Naive thymus-derived CD8-positive, alpha-beta T cell (primary cell): ENCODE results near the gene UNC5B. TPM values are rescaled to one million over a fixed set of nuclear protein-coding genes. Genes with fewer than 3 reads are reported as not detected.
A peak's percentile ranks its signal among the peaks of the same experiment; 100 is the strongest.

Experiments
- ATAC-seq, 2 donors: fragments of 150-1000 bp; cut with Tn5 transposase in 1 of 2; sonication (Bioruptor Pico), chemical (Tn5 transposase) in 1 of 2; 1 replicate in 1 of 2; 2 replicates in 1 of 2; pipeline ENCODE4 v1.10.0; 2021; ENCODE audit warnings: mild to moderate bottlenecking in 2 of 2, moderate library complexity in 2 of 2
- POLR2A ChIA-PET: fragments of 350-600 bp; sonication (Branson Sonifier 250); formaldehyde crosslinking; loops from one replicate; lab custom pipeline; 2021; ENCODE audit warnings: antibody characterized with exemption; lab: Charles Lee
- DNase-seq, 10 donors: peaks; one replicate each; pipeline versions ENCODE4 v3.0.0 to v3.0.0-alpha.2; 2020 to 2022
- H3K27ac Mint-ChIP-seq, 10 donors: one replicate each; pipeline ENCODE4 v1.8.0; 2020 to 2022; ENCODE audit warnings: mild to moderate bottlenecking in 10 of 10, mixed read lengths in 10 of 10, moderate library complexity in 4 of 10, inconsistent platforms in 1 of 10
- H3K27me3 Mint-ChIP-seq, 5 donors: one replicate each; pipeline ENCODE4 v1.8.0; 2021 to 2022; ENCODE audit warnings: mixed read lengths in 5 of 5
- H3K36me3 Mint-ChIP-seq, 3 donors: one replicate each; pipeline ENCODE4 v1.8.0; 2020 to 2022; ENCODE audit warnings: mixed read lengths in 3 of 3, mild to moderate bottlenecking in 2 of 3, inconsistent platforms in 1 of 3
- H3K4me1 Mint-ChIP-seq, 4 donors: one replicate each; pipeline ENCODE4 v1.8.0; 2021 to 2022; ENCODE audit warnings: mixed read lengths in 4 of 4
- H3K4me3 Mint-ChIP-seq, 10 donors: one replicate each; pipeline ENCODE4 v1.8.0; 2020 to 2022; ENCODE audit warnings: mild to moderate bottlenecking in 10 of 10, mixed read lengths in 10 of 10, moderate library complexity in 6 of 10, inconsistent platforms in 1 of 10
- H3K9me3 Mint-ChIP-seq, 9 donors: one replicate each; pipeline ENCODE4 v1.8.0; 2020 to 2022; ENCODE audit warnings: mixed read lengths in 9 of 9, mild to moderate bottlenecking in 3 of 9, inconsistent platforms in 1 of 9, moderate library complexity in 1 of 9
- polyA plus RNA-seq, 3 donors: library from polyadenylated mRNA; unstranded; fragments of 300-500 nt; fragmentation: Illumina TruSeq; gene quantifications; one replicate each; pipeline ENCODE4 v1.2.3, GENCODE V29; 2021
- total RNA-seq, 8 experiments: library from RNA in 2 of 8; stranded (reverse) in 2 of 8; gene quantifications; one replicate each; pipeline ENCODE4 v1.2.3 and lab custom pipeline; 2021 to 2026

The UNC5B gene
- total and polyA plus RNA-seq, 5 experiments from 2014 or later, result 0.03 TPM; not detected in 4

GRCh38 chr10:71211053-71211452, 1.3 kb upstream of the UNC5B start:
- H3K27me3 Mint-ChIP-seq, result peaks cover 34 to 70% (median 63%) of the 10 kb centered on the region in 5 donors
- ATAC-seq (no peak), DNase-seq (no peak)
- POLR2A ChIA-PET, result no interaction called here
- peaks cover 3 to 22% (median 20%) of the 10 kb centered on the region in 4 donors for H3K4me1 Mint-ChIP-seq
- peak overlapping the region in 2 of 10 donors; percentile 1 to 11 for H3K4me3 Mint-ChIP-seq
- H3K36me3 Mint-ChIP-seq, result no peaks in the 10 kb centered on the region
- H3K9me3 Mint-ChIP-seq, result peaks cover 0 to 2% (median 0%) of the 10 kb centered on the region in 9 donors
- no peak overlapping the region for H3K27ac Mint-ChIP-seq

- no peaks in the 10 kb centered on the region for H3K36me3 Mint-ChIP-seq
- DNase-seq (no peak), ATAC-seq (no peak)
- H3K4me1 Mint-ChIP-seq, result peaks cover 3 to 25% (median 20%) of the 10 kb centered on the region in 4 donors
- peaks cover 0 to 2% (median 0%) of the 10 kb centered on the region in 9 donors for H3K9me3 Mint-ChIP-seq
- H3K4me3 Mint-ChIP-seq, result peak overlapping the region; percentile 53 to 78 (median 72)
- H3K27ac Mint-ChIP-seq, result peak overlapping the region in 1 of 10 donors; percentile 35
- POLR2A ChIA-PET, result no interaction called here
- H3K27me3 Mint-ChIP-seq, result peaks cover 34 to 72% (median 62%) of the 10 kb centered on the region in 5 donors
Observed at GRCh38 chr10:71211775-71212317, 524 bp upstream of the UNC5B start.

- Mint-ChIP-seq H3K36me3 (no peaks in the 10 kb centered on the region), H3K4me3 (peak overlapping the region; percentile 65 to 84 (median 76)), H3K27me3 (peaks cover 28 to 66% (median 53%) of the 10 kb centered on the region in 5 donors), H3K4me1 (peaks cover 3 to 31% (median 28%) of the 10 kb centered on the region in 4 donors), H3K9me3 (peaks cover 0 to 2% (median 0%) of the 10 kb centered on the region in 9 donors), H3K27ac (peak overlapping the region in 1 of 10 donors; percentile 18)
- ATAC-seq (peak; percentile 35 to 60), DNase-seq (peak in 4 of 10 donors; percentile 13 to 30 (median 20))
- POLR2A ChIA-PET, result no interaction called here
Observed at GRCh38 chr10:71213127-71213621, 804 bp downstream of the UNC5B start.

GRCh38 chr10:71213761-71214440, 1.5 kb downstream of the UNC5B start:
- ATAC-seq (no peak), DNase-seq (no peak)
- Mint-ChIP-seq H3K27me3 (peaks cover 28 to 66% (median 50%) of the 10 kb centered on the region in 5 donors), H3K36me3 (no peaks in the 10 kb centered on the region), H3K4me1 (peaks cover 3 to 33% (median 28%) of the 10 kb centered on the region in 4 donors), H3K27ac (peak overlapping the region in 1 of 10 donors; percentile 31), H3K9me3 (peaks cover 0 to 2% (median 0%) of the 10 kb centered on the region in 9 donors), H3K4me3 (peak overlapping the region; percentile 25 to 82 (median 56))
- POLR2A ChIA-PET, result no interaction called here

- Mint-ChIP-seq H3K27ac (peak overlapping the region in 1 of 10 donors; percentile 31), H3K27me3 (peaks cover 28 to 69% (median 47%) of the 10 kb centered on the region in 5 donors), H3K9me3 (peaks cover 0 to 2% (median 0%) of the 10 kb centered on the region in 9 donors), H3K4me3 (peak overlapping the region in 8 of 10 donors; percentile 5 to 72 (median 30)), H3K36me3 (no peaks in the 10 kb centered on the region), H3K4me1 (peaks cover 3 to 33% (median 27%) of the 10 kb centered on the region in 4 donors)
- DNase-seq, result no peak
- no peak for ATAC-seq
- POLR2A ChIA-PET, result no interaction called here
Observed at GRCh38 chr10:71214641-71215559, 2.5 kb downstream of the UNC5B start.

- Mint-ChIP-seq H3K9me3 (peaks cover 0 to 2% (median 0%) of the 10 kb centered on the region in 9 donors), H3K36me3 (no peaks in the 10 kb centered on the region), H3K27ac (no peak overlapping the region), H3K4me3 (peak overlapping the region in 4 of 10 donors; percentile 36 to 73 (median 44)), H3K4me1 (peaks cover 3 to 33% (median 27%) of the 10 kb centered on the region in 4 donors), H3K27me3 (peaks cover 19 to 63% (median 35%) of the 10 kb centered on the region in 5 donors)
- POLR2A ChIA-PET, result no interaction called here
- ATAC-seq (no peak), DNase-seq (no peak)
Observed at GRCh38 chr10:71216363-71216695, 4.0 kb downstream of the UNC5B start.

- POLR2A ChIA-PET, result no interaction called here
- Mint-ChIP-seq H3K36me3 (no peaks in the 10 kb centered on the region), H3K4me1 (peaks cover 3 to 31% (median 23%) of the 10 kb centered on the region in 4 donors), H3K9me3 (peaks cover 0 to 2% (median 0%) of the 10 kb centered on the region in 9 donors), H3K4me3 (peak overlapping the region; percentile 6 to 73 (median 54)), H3K27ac (no peak overlapping the region), H3K27me3 (peaks cover 14 to 63% (median 31%) of the 10 kb centered on the region in 5 donors)
- no peak for ATAC-seq
- no peak for DNase-seq
Observed at GRCh38 chr10:71216751-71217265, 4.4 kb downstream of the UNC5B start.

GRCh38 chr10:71217266-71218045, 5.1 kb downstream of the UNC5B start:
- DNase-seq (no peak), ATAC-seq (peak; percentile 60 to 65)
- Mint-ChIP-seq H3K36me3 (no peaks in the 10 kb centered on the region), H3K27me3 (peaks cover 11 to 63% (median 30%) of the 10 kb centered on the region in 5 donors), H3K9me3 (peaks cover 0 to 2% (median 0%) of the 10 kb centered on the region in 9 donors), H3K4me3 (peak overlapping the region; percentile 14 to 73 (median 54)), H3K27ac (no peak overlapping the region), H3K4me1 (peaks cover 3 to 28% (median 21%) of the 10 kb centered on the region in 4 donors)
- POLR2A ChIA-PET, result no interaction called here

- DNase-seq (no peak), ATAC-seq (no peak)
- Mint-ChIP-seq H3K4me3 (peak overlapping the region in 9 of 10 donors; percentile 45 to 73 (median 53)), H3K27me3 (peaks cover 11 to 67% (median 30%) of the 10 kb centered on the region in 5 donors), H3K36me3 (no peaks in the 10 kb centered on the region), H3K9me3 (peaks cover 0 to 2% (median 0%) of the 10 kb centered on the region in 9 donors), H3K4me1 (peaks cover 3 to 24% (median 19%) of the 10 kb centered on the region in 4 donors), H3K27ac (no peak overlapping the region)
- POLR2A ChIA-PET, result no interaction called here
Observed at GRCh38 chr10:71218046-71218650, 5.8 kb downstream of the UNC5B start.

GRCh38 chr10:71218651-71219050, 6.3 kb downstream of the UNC5B start:
- no peak for ATAC-seq
- Mint-ChIP-seq H3K36me3 (no peaks in the 10 kb centered on the region), H3K9me3 (peaks cover 0 to 2% (median 0%) of the 10 kb centered on the region in 9 donors), H3K27me3 (peaks cover 11 to 67% (median 30%) of the 10 kb centered on the region in 5 donors), H3K4me1 (peaks cover 3 to 23% (median 17%) of the 10 kb centered on the region in 4 donors), H3K27ac (no peak overlapping the region), H3K4me3 (peak overlapping the region in 2 of 10 donors; percentile 14 to 49)
- DNase-seq, result no peak
- POLR2A ChIA-PET, result interaction anchor here (0.6 kb wide), 1 partner anchor 932 kb away, joined by 6 read pairs; no protein-coding TSS in a partner anchor
